NAMALWA (cell line): ENCODE measurements around the gene RASAL2.
"Not testable (repeated sequence)": the region's sequence is repeated elsewhere in the genome, so short reads cannot be mapped to it uniquely, and the experiment has no call there.

Source experiments
- DNase-seq: peaks from one replicate; pipeline ENCODE4 v3.0.0-alpha.2; 2015; ENCODE audit warnings: low spot score

RASAL2 gene

GRCh38 chr1:178283409-178283808 lies 189.5 kb downstream of the RASAL2 start:
- DNase-seq, result no peak

GRCh38 chr1:178284058-178284457 lies 190.2 kb downstream of the RASAL2 start:
- DNase-seq, result peak; percentile 24

GRCh38 chr1:178291166-178291565 lies 197.3 kb downstream of the RASAL2 start:
- DNase-seq, result no peak

- DNase-seq, result no peak
These were observed 200.8 kb downstream of the RASAL2 start for GRCh38 chr1:178294654-178295053.

DNA sequence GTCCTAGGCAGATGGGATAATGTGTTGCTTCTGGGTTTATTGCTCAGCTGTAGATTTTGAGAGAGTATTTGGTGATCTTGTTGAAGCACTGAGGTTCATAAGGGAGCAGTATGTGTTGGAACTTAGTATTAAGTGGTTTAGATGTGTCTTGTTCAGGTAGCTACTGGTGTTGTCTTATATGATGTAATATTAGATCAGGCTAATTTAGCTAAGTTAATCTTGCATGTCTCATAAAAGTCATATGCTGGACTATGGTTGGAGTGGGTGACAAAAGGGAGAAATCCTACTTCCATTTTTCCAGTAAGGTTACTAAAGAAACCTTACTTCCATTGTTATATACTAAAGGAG lies 206.4 kb downstream of the RASAL2 start:
- DNase-seq, result no peak

- no peak for DNase-seq
These were observed 207.2 kb downstream of the RASAL2 start for GRCh38 chr1:178301141-178301540.

DNA sequence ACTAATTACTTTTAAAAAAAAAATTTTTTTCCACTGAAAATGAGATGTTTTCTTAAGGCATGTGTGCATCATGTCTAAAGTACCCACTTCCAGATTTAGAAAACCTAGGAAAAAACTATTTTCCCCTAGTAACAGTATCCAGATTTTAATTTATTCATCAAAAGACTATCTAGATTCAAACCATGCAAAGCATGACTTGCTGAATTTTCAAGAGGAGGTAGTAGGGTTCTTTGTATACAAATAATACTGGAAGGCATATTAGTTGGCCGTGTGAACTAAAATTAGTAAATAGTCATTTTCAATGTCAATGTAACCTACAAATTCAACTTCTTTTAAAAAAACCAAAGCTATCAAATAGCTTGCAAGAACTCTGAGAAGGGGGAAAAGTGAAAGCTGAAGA lies 213.4 kb downstream of the RASAL2 start:
- DNase-seq, result no peak

GRCh38 chr1:178308438-178308837 lies 214.5 kb downstream of the RASAL2 start:
- no peak for DNase-seq

DNA sequence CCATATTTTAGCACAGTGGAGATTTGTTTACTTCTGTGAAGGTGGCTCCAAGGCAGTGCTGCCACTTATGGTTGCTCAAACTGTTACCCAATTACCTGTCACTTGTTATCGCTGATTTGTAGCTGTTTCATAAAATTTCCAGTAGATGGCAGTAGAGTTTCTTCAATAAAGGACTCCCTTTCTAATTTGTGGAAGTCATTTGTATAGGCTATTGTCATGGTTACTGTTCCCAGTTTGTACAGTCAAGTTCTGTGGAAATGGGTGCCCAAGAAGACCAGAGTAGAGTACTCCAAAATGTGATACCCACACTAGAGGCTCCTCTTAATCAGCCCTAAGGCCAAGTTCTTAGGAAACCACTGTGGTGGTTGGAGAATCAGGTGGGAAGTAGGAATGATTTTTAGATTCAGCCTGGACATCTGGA lies 216.8 kb downstream of the RASAL2 start:
- peak; percentile 90 for DNase-seq

DNA sequence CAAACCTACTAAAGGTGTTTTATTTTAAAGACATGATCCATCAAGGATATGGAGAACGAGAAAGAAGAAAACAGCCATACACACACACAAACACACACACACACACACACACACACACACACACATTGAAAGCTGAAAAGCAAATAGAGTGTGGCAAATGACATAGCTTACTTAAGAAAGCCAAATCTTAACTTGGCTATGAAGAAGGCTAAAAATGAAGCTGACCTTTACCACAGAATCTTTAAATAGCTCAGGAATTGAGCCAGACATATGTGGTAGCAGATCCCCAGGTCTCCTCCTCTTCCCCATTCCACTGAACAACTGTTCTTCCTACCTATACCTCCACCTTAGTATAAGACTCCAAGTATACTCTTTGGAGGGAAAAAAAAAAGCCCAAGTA lies 217.3 kb downstream of the RASAL2 start:
- DNase-seq, result no peak

DNA sequence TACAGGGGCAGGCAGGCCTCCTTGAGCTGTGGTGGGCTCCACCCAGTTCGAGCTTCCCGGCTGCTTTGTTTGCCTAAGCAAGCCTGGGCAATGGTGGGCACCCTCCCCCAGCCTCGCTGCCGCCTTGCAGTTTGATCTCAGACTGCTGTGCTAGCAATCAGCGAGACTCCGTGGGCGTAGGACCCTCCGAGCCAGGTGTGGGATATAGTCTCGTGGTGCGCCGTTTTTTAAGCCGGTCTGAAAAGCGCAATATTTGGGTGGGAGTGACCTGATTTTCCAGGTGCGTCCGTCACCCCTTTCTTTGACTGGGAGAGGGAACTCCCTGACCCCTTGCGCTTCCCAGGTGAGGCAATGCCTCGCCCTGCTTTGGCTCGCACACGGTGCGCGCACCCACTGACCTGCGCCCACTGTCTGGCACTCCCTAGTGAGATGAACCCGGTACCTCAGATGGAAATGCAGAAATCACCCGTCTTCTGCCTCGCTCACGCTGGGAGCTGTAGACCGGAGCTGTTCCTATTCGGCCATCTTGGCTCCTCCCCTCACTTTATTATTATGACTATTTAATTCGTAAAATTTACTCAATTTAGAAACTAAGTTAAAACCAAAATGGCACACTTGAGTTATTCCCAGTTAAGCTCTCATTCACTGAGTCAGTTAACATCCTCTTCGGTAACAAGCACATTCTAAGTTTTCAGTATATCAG lies 226.5 kb downstream of the RASAL2 start:
- DNase-seq, result not testable (repeated sequence)

GRCh38 chr1:178323067-178323466 lies 229.2 kb downstream of the RASAL2 start:
- no peak for DNase-seq

- no peak for DNase-seq
These were observed 230.1 kb downstream of the RASAL2 start for GRCh38 chr1:178324003-178324402.

DNA sequence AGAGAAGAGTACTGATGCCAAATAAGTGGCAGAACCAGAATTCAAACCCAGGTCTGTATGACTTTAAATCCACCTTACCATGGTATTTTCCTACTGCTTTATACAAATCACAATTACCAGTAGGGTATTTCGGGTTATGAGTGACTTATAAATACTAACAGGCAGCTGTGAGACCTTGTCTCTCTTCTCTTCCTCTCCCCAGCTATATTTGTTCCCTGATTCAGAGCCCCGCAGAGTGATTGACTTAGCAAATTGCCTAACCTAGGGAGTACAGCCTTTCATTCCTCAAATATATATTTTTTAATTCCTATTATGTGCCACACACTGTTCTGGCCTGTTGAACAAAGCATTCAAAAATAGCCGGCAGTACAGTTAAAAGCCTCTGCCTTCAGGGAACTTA lies 234.8 kb downstream of the RASAL2 start:
- no peak for DNase-seq

- DNase-seq, result no peak
These were observed 236.2 kb downstream of the RASAL2 start for GRCh38 chr1:178330153-178330552.

DNA sequence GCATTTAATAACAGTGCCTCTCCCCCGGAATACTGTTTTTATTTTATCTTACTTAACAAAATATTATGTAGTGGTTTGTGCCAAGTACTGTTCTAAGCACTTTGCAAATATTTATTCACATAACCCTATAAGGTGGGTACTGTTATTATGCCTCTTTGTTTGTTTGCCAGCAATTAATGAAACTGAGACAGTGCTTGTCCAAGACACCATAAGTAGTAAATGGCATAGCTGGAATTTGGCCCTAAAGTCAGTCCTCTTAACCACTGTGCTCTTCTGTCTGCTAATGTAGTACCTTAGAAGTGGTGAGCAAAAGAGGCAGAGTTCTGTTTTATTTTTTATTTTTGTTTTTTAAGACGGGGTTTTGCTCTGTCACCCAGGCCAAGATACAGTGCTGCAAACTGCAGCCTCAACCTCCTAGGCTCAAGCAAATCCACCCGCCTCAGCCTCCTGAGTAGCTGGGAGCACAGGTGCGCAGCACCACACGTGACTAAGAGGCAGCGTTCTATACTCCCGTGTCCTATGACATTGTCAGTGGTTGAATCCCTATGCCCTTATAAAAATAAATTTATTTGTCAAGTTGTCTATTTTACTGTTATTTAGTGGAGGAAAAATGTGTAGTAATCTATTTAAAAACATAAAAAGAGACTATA lies 237.1 kb downstream of the RASAL2 start:
- no peak for DNase-seq

- DNase-seq, result no peak
These were observed 241.5 kb downstream of the RASAL2 start for GRCh38 chr1:178335426-178335825.

- peak; percentile 14 for DNase-seq
These were observed 243.3 kb downstream of the RASAL2 start for GRCh38 chr1:178337091-178337706.

DNA sequence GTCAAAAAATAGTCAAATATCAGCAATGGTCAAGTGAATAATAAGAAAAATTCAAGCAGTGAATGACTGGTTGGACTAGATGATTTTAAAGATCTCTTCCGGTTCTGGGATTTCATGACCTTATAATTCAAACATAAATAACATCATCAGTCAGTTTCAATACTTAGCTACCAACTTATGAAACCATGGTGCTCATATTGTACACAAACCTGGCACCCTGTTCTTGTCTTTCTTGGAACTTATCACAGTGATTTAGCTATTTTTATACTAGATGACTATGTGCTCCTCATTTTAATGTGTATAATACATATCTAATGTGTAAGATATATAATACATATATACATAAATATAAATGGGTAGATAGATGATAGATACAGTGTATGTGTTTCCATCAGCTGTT lies 245.9 kb downstream of the RASAL2 start:
- DNase-seq, result no peak

GRCh38 chr1:178341261-178341956 lies 247.5 kb downstream of the RASAL2 start:
- no peak for DNase-seq

DNA sequence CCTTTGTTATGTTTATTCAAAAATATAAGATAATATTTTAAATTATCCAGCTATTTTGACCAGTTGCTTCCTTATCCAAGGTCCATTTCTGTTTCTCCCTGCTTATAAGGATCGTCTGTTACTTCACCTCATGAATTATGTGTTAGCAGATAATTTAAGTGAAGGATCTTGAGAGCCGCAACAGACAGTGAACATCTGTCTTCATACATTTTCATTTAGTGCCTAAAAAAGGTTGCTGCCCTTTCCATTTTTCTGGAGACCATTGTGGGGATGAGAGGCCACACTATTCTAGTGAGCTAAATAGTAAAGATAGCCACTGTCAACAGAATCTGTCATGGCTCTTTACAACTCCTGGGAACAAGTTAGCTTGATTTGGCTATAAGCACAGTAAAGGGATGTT lies 248.8 kb downstream of the RASAL2 start:
- no peak for DNase-seq

DNA sequence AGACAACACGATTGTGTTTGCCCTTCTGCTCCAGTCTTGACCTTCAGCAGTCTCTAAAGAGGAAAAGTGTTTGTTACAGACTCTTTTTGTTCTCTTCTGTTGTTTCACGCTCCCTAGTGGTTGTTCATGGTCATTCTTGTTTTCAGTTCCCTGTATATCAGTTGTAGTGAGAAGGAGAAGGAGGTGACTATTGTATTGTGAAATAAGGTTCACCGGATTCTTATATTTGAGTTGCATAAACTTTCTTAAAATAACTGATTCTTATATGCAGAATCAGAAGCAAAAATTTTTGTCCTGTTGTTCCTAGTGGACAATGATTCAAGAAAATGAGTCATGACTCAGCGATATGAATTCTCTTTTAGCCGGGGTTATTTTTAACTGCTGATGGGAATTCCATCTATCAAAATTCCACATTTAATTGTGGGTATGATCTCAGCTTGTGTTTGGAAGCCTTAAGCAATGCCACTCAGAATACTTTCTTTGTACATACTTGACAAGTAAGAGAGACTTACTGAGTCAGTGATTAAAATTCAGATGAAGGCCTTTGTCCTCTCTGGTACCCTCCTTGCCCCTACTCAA lies 250.7 kb downstream of the RASAL2 start:
- DNase-seq, result peak; percentile 68

- DNase-seq, result no peak
These were observed 251.3 kb downstream of the RASAL2 start for GRCh38 chr1:178345238-178345637.
